HK-2 (cell line): ENCODE data around the gene SYNE1.
"Not testable (repeated sequence)": the region's sequence is repeated elsewhere in the genome, so short reads cannot be mapped to it uniquely, and the experiment has no call there.

Source experiments
- DNase-seq: peaks from one replicate; pipeline ENCODE4 v3.0.0-alpha.2; 2018; ENCODE audit not compliant: unreplicated experiment

Gene SYNE1

GRCh38 chr6:152566103-152566875 lies 70.9 kb downstream of the SYNE1 start:
- no peak for DNase-seq

DNA sequence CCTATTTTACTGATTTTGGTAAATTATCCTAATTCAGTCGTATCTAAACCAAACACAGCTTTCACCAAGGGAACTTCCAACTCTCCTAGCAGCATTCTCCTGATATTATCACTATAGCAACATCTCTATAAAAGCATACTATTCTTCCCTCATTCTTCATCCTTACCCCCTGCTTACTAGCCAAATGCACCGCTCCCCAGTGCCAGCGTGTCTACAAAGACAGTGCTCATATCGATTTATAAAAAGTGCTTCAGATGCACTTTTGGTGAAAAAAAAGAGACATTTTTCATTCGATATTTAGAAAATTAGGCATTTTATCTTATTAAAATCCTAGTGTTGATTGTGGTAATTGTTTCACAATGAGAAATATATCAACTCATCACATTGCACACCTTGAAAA lies 74.0 kb downstream of the SYNE1 start:
- no peak for DNase-seq

DNA sequence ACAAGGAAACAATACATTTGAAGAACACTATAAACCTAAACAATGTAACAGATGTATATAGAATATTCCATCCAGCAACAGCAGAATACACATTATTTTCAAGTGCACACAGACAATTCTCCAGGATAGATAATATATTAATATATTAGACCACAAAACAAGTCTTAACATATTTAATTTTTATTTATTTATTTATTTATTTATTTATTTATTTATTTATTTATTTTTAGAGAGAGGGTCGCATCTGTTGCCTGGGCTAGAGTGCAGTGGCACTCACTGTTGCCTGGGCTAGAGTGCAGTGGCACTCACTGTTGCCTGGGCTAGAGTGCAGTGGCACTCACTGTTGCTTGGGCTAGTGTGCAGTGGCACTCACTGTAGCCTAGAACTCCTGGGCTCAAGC lies 78.4 kb downstream of the SYNE1 start:
- not testable (repeated sequence) for DNase-seq

GRCh38 chr6:152557502-152557901 lies 79.7 kb downstream of the SYNE1 start:
- DNase-seq = no peak

DNA sequence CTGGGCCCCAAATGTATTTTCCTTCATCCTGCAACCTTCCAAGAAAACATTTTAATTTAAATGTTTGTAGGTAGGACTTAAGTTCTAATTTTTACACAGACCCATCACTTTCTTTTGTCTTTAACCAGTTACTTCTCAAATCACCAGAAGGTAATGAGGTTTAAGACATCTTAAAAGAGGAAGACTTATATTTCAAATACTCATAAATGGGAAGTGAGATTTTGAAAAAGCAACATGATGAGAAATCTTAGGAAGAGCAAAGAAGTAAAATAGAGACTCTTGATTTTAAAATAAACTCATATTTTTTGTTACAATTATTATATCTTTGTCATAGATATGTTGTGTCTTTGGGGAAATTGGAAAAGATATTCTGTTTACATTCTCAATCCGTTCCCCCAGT lies 82.3 kb downstream of the SYNE1 start:
- no peak for DNase-seq

- DNase-seq = peak; percentile 38
These were observed 84.4 kb downstream of the SYNE1 start for GRCh38 chr6:152552616-152553209.

GRCh38 chr6:152543519-152543918 lies 93.6 kb downstream of the SYNE1 start:
- no peak for DNase-seq

GRCh38 chr6:152540381-152540780 lies 96.8 kb downstream of the SYNE1 start:
- no peak for DNase-seq

DNA sequence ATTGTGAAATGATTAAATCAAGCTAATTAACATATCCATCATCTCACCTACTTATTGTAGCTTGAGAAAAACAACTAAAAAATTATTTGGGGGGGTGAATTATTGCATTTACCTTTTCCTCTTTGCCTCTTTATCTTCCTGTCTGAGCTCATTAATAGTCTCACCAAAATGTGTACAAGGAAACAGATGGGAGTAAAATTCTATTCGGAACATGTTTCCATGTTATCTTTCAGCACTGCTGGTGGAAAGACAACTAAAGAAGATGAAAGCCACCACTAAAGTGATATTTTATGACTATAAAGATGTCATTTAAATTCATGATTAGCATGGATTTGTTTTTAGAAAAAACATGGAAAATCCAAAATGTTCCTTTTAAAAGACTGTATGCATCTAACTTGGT lies 102.6 kb downstream of the SYNE1 start:
- DNase-seq = no peak

GRCh38 chr6:152532556-152533422 lies 104.4 kb downstream of the SYNE1 start:
- DNase-seq = no peak

DNA sequence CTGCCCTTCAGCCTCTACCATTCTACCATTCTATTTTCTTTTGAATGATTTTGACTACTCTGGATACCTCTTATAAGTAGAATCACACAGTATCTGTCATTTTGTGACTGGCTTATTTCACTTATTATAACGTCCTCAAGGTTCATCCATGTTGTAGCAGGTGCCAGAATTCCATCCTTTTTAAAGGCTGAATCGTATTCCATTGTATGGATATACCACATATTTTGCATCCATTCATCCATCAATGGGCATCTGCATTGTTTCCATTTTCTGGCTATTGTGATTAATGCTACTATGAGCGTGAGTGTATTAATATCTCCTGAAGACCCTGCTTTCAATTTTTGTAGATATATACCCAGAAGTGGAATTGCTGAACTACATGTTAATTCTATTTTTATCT lies 105.5 kb downstream of the SYNE1 start:
- DNase-seq = no peak

DNA sequence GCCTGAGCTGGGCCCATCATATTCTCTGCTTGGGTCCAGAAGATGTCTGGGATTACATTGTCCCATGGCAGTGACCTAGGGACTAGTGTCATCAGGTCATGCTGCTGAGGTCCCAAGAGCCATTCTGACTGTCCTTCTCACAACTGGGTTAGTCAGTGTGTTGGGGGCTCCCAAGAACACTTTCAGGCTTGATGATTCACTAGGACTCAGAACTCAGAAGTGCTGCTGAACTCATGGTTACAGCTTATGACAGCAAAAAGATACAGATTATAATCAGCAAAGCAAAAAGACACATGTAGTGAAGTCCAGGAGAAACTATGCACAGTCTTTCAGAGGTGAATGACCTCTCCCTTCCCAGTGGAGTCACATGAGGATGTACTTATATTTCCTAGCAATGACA lies 107.8 kb downstream of the SYNE1 start:
- no peak for DNase-seq

- DNase-seq = not testable (repeated sequence)
These were observed 123.0 kb downstream of the SYNE1 start for GRCh38 chr6:152514120-152514519.

GRCh38 chr6:152509916-152510315 lies 127.2 kb downstream of the SYNE1 start:
- DNase-seq = no peak

GRCh38 chr6:152508477-152508876 lies 128.7 kb downstream of the SYNE1 start:
- no peak for DNase-seq

- no peak for DNase-seq
These were observed 133.6 kb downstream of the SYNE1 start for GRCh38 chr6:152503546-152503945.

- DNase-seq = no peak
These were observed 134.6 kb downstream of the SYNE1 start for GRCh38 chr6:152502421-152503188.

GRCh38 chr6:152499931-152500330 lies 137.2 kb downstream of the SYNE1 start:
- no peak for DNase-seq

DNA sequence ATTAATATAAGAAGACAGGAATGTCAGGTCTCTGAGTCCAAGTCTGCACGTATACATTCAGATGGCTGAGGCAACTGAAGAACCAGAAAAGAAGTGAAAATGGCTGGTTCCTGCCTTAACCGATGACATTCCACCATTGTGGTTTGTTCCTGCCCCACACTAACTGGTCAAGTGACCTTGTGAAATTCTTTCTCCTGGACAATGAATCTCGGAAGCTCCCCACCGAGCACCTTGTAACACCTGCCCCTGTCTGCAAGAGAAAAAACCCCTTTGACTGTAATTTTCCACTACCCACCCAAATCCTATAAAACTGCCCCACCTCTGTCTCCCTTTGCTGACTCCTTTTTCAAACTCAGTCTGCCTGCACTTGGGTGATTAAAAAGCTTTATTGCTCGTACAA lies 140.4 kb downstream of the SYNE1 start:
- DNase-seq = no peak

GRCh38 chr6:152495456-152495855 lies 141.7 kb downstream of the SYNE1 start:
- not testable (repeated sequence) for DNase-seq

DNA sequence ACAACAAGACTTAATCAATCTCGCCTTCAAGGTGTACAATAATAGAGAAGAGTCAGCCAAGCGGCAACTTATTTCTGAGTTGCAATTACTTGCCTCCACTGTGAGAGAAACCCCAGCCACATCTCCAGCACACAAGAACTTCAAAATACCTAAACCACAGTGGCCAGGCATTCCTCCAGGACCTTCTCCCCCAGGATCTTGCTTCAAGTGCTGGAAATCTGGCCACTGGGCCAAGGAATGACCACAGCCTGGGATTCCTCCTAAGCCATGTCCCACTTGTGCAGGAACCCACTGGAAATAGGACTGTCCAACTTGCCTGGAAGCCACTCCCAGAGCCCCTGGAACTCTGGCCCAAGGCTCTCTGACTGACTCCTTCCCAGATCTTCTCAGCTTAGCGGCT lies 144.9 kb downstream of the SYNE1 start:
- not testable (repeated sequence) for DNase-seq

DNA sequence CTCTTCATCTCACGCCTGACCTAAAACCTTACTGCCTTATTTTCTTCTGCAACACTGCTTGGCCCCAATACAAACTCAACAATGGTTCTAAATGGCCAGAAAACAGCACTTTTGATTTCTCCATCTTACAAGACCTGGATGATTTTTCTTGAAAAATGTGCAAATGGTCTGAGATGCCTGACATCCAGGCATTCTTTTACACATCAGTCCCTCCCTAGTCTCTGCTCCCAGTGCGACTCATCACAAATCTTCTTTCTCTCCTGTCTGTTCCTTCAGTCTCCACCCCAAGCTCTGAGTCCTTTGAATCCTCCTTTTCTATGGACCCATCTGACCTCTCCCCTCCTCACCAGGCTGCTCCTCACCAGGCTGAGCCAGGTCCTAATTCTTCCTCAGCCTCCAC lies 145.7 kb downstream of the SYNE1 start:
- not testable (repeated sequence) for DNase-seq
